LNCaP clone FGC (cell line): ENCODE data around the gene GRB14.

Experiments used
- DNase-seq: peaks from one replicate; pipeline ENCODE4 v3.0.0-alpha.2; 2011; ENCODE audit warnings: low read depth
- H3K4me3 ChIP-seq: 2 replicates; pipeline ENCODE4 v1.5.1; 2011; ENCODE audit warnings: mild to moderate bottlenecking, low read depth, low read length, control low read depth
- CTCF ChIP-seq: IDR thresholded peaks from 2 replicates; pipeline ENCODE4 v1.5.1; 2012; ENCODE audit warnings: mild to moderate bottlenecking; ENCODE audit not compliant: control insufficient read depth, insufficient read depth; ENCODE audit errors: extremely low read depth

GRB14 gene

DNA sequence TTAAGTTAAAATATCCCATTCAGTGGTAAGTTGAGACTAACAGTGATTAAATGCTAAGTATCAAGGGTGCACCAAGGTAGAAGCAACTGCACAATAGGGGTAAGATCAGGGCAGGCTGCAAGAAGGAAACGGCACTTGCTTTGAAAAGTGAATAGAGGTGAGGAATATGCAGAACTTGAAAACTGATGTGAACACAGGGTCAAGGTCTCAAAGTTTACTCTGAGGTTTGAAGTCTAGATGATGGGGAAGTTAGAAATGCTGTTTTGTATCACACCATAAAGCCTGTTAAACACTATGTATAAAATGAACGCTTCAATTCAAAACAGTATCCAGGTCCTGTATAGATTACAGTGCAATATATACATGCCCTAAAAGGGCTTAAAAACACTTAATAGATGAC lies 50.8 kb downstream of the GRB14 start:
- no peak for DNase-seq
- no peak overlapping the region for H3K4me3 ChIP-seq
- no peak for TF ChIP-seq CTCF

GRCh38 chr2:164569378-164569777 lies 51.9 kb downstream of the GRB14 start:
- H3K4me3 ChIP-seq, result no peak overlapping the region
- TF ChIP-seq CTCF, result no peak
- no peak for DNase-seq

DNA sequence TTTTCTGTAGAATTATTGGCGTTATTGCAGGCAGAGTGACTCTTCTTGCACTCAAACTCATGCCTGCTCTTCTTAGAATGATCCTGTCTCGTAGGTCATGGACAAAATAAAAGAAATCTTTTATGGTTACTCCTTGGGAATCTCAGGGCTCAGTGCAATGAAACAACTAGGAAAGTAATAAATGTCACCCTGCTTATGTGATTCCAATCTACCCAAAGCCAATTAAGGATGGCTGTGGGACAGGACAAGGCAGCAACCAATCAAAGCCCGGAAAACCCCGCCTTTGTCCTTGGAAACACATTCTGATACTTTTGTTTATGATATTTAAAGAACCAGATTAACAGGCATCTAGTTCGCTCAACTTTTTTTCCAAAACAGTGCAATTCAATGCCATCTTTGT lies 53.0 kb downstream of the GRB14 start:
- peak; percentile 34 for DNase-seq
- no peak overlapping the region for H3K4me3 ChIP-seq
- no peak for TF ChIP-seq CTCF

DNA sequence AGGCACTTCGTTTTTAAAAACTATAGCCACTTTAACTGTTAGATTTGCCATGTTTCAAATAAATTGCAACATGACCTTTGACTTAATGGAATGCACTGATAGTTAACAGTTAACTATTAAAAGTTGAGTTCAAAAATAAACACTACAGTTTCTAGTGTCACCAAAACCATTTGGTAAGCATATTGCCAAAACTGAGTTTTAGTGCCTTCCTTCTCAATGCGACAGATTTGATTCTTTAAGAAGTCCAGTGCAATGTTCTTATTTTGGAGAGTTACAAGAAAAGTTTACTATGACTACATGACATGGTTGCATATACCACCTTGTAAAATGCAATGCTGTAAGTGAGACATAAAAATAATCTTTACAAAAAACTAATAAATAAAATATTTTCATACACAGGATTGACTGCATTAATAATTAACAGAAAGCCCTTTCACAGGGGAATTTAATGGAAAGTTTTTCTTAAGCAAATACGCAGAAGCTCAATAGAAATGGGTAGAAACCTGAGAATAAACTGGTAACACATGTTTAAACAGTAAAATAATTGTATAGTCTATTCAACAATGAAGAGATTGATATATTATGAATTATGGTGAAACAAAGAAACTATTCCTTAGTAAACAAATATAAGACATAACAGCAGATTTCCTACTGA lies 53.8 kb downstream of the GRB14 start:
- H3K4me3 ChIP-seq, result no peak overlapping the region
- no peak for TF ChIP-seq CTCF
- no peak for DNase-seq

DNA sequence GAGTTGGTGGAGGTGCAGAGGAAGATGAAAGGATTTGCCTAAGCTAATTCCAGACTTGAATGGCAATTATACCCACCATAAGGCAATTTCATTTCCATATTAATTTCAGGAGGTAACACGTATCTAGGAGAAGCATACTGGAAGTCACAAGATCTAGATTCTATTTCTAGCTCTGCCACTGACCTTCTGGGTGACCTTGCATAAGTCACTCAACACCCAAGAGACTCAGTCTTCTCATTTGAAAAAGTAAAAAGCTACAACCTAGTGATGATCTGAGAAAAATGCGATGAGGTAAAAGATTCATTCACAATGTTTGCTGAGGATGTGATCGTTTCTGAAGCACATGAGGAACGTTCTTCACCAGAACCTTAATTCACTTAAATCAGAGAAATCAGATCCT lies 55.9 kb downstream of the GRB14 start:
- TF ChIP-seq CTCF, result no peak
- no peak for DNase-seq
- H3K4me3 ChIP-seq, result no peak overlapping the region

DNA sequence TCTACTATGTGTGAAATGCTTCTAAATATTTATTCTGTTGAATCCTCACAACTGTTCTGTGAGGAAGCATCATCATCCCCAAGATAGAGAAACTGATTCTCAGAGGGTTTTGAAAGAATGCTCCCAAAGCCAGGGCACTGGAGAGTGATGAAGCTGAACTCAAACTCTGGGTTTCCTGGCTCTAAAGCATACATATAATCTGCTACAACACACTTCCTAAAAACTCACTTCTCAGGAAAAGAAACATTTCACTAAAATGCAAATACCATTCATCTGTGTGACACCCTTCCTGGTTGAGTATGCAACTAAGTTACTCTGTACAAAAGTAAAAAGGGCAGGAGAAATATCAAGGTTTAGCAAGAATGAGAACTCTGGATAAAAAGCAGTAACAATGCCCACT lies 58.6 kb downstream of the GRB14 start:
- no peak for DNase-seq
- H3K4me3 ChIP-seq, result no peak overlapping the region
- no peak for TF ChIP-seq CTCF

DNA sequence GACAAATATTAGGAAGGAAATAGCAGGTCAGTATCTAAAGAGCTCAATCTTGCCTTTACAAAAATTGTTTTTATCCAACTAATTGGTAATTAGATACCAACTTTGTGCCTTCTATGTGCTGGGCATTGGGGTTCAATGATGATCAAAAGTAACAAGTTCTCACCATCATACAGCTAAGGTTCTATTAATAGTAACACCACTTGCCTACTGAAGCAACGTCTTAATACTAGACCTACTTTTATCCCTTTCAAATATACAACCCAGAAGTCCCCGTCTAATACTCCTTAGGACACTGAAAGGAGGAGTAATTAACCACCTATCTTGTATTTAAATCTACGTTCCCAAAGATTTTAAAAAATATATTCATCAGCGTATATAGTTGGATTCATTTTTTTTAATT lies 59.3 kb downstream of the GRB14 start:
- H3K4me3 ChIP-seq, result no peak overlapping the region
- DNase-seq, result no peak
- no peak for TF ChIP-seq CTCF
